GM19468 (cell line): ENCODE data around the gene EXOC2.

ENCODE experiments used
- ATAC-seq: cut with Tn5 transposase; IDR thresholded peaks from one replicate; pipeline ENCODE4 v1.9.1; 2021; ENCODE audit warnings: mild to moderate bottlenecking, moderate library complexity, moderate number of reproducible peaks; ENCODE audit not compliant: unreplicated experiment; ENCODE audit errors: extremely low read depth

Gene EXOC2

GRCh38 chr6:436308-437036 lies 256.5 kb downstream of the EXOC2 start:
- ATAC-seq = no peak

GRCh38 chr6:435441-436307 lies 257.3 kb downstream of the EXOC2 start:
- ATAC-seq = no peak
